GM23248 (cell line): Measurements from ENCODE around the gene HPSE.

Experiments
- EZH2 ChIP-seq: fragments of 200-600 bp; sonication (generic); IDR thresholded peaks from 2 replicates; pipeline ENCODE4 v1.6.1; 2018; ENCODE audit warnings: antibody characterized with exemption, mild to moderate bottlenecking; ENCODE audit not compliant: insufficient read depth, poor library complexity, severe bottlenecking
- EZH2phosphoT487 ChIP-seq: fragments of 200-600 bp; sonication (generic); IDR thresholded peaks from 2 replicates; pipeline ENCODE4 v1.6.1; 2018; ENCODE audit warnings: antibody characterized with exemption, moderate library complexity, mild to moderate bottlenecking, low read depth; ENCODE audit not compliant: insufficient read depth

DNA sequence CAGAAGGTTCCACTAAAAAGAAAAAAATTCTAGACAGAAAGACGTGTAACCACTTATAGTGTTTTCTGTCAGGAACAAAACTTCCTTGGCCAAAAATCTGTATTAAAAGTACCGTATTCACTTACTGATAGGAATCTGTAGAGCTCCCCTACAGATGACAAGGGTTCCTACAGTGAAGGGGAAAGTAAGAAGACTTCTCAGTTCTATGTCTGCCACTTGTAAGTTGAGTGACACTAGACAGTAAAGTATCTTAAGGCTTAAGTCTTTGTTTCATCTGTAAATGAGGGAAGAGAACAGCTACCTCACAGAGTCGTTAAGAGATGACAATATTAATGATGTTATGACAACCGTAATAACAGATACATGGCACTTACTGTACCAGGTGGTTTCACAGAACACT is 53.3 kb downstream of the HPSE start:
- TF ChIP-seq EZH2 (no peak), EZH2phosphoT487 (no peak)
